Peyer's patch (tissue), 4 donors: ENCODE data around the gene OMA1.

Source experiments
- CTCF ChIP-seq, 6 experiments: fragments of 450-650 bp in 4 of 6; fragments of 200-600 bp in 2 of 6; sonication (generic) in 1 of 6; IDR thresholded peaks; one replicate each; pipeline ENCODE4 v1.5.1; 2017 to 2019; ENCODE audit warnings: antibody characterized with exemption in 6 of 6, mild to moderate bottlenecking in 3 of 6, moderate library complexity in 1 of 6
- POLR2A ChIP-seq, 2 donors: fragments of 450-650 bp; IDR thresholded peaks; one replicate each; pipeline ENCODE4 v1.5.1; 2017; ENCODE audit warnings: antibody characterized with exemption in 2 of 2, mild to moderate bottlenecking in 2 of 2, moderate library complexity in 2 of 2

GRCh38 chr1:58443986-58444868 lies 102.3 kb downstream of the OMA1 start:
- no peak for TF ChIP-seq CTCF (IDR thresholded peaks at IDR 0.05)
- TF ChIP-seq POLR2A (IDR thresholded peaks at IDR 0.05) = no peak
